Measurements from ENCODE around the gene LYZL4.

The LYZL4 gene

GRCh38 chr3:42397644-42398043, 12.8 kb downstream of the LYZL4 start:
- TF ChIP-seq CEBPB (IDR thresholded peaks at IDR 0.05): no peak
- no peak for TF ChIP-seq EGR1 (IDR thresholded peaks at IDR 0.05)
- TF ChIP-seq USF1 (IDR thresholded peaks at IDR 0.05): no peak
- TF ChIP-seq CREB1 (IDR thresholded peaks at IDR 0.05; ENCODE audit: low read depth): no peak
- no peak for TF ChIP-seq RAD21 (IDR thresholded peaks at IDR 0.05; ENCODE audit: low read depth)
- TF ChIP-seq REST (IDR thresholded peaks at IDR 0.05; ENCODE audit: low read depth): no peak
- no peak for TF ChIP-seq YY1 (IDR thresholded peaks at IDR 0.05; ENCODE audit: low read depth)
- no peak for TF ChIP-seq NFIC (IDR thresholded peaks at IDR 0.05)

GRCh38 chr3:42394579-42395288, 15.7 kb downstream of the LYZL4 start:
- TF ChIP-seq CEBPB (IDR thresholded peaks at IDR 0.05) (no peak), RAD21 (IDR thresholded peaks at IDR 0.05; ENCODE audit: low read depth) (no peak), TCF12 (IDR thresholded peaks at IDR 0.05; ENCODE audit: low read depth) (no peak), TAF1 (IDR thresholded peaks at IDR 0.05; ENCODE audit: low read depth) (no peak), CREB1 (IDR thresholded peaks at IDR 0.05; ENCODE audit: low read depth) (no peak), REST (IDR thresholded peaks at IDR 0.05; ENCODE audit: low read depth) (no peak), ZBTB7A (IDR thresholded peaks at IDR 0.05; ENCODE audit: low read depth) (no peak), EGR1 (IDR thresholded peaks at IDR 0.05) (no peak)
- TF ChIP-seq, protein P1, sequence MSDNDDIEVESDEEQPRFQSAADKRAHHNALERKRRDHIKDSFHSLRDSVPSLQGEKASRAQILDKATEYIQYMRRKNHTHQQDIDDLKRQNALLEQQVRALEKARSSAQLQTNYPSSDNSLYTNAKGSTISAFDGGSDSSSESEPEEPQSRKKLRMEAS (IDR thresholded peaks at IDR 0.05): no peak

DNA sequence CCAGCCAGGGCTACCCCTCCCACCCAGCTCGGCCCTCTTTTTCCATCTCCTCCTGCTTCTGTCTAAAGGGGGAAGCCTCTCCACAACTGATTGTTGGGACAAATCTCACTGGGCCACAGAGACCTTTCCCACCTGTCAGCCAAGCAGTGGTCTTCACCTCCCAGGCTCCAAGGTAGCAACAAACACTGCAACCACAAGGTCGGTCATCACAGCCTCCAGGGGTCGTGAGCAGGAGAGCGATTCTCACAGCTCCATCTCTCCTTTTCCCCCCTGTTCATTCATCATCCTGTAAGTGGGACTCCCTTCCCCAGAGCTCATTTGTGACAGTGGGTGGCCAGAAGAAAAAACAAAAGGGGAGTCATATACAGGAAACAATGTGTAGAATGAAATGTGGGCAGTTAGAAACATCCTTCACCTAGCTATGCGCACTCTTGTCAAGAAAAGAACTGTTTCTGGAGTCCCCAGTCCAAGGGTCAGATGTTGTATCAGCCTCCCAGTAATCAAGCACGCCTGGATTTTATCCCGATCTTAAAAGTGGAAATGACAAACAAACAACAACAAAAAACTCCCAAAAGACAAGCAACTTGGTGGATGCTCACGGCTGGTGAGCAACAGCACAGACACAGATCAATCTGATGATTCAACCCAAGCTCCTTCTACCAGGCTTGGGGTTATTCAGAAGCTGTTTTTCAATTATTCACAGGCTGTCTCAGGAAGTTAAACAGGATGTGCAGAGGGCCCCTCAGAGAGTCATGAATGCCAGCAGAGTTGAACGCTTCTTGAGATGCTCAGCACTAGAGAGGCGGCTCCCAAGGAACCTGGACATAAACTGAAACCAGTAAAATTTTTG, 22.4 kb downstream of the LYZL4 start:
- TF ChIP-seq CREB1 (IDR thresholded peaks at IDR 0.05; ENCODE audit: low read depth) (no peak), CEBPB (IDR thresholded peaks at IDR 0.05) (no peak), REST (IDR thresholded peaks at IDR 0.05; ENCODE audit: low read depth) (no peak), YY1 (IDR thresholded peaks at IDR 0.05; ENCODE audit: low read depth) (no peak), FOXM1 (IDR thresholded peaks at IDR 0.05; ENCODE audit: borderline replicate concordance, low read depth) (no peak), TAF1 (IDR thresholded peaks at IDR 0.05; ENCODE audit: low read depth) (no peak), ZBTB7A (IDR thresholded peaks at IDR 0.05; ENCODE audit: low read depth) (no peak), EP300 (IDR thresholded peaks at IDR 0.05; ENCODE audit: borderline replicate concordance) (no peak), TEAD4 (IDR thresholded peaks at IDR 0.05) (no peak), RAD21 (IDR thresholded peaks at IDR 0.05; ENCODE audit: low read depth) (no peak)
- TF ChIP-seq, protein P1 (IDR thresholded peaks at IDR 0.05): no peak

GRCh38 chr3:42381551-42382082, 28.8 kb downstream of the LYZL4 start:
- no peak for TF ChIP-seq EGR1 (IDR thresholded peaks at IDR 0.05)
- no peak for TF ChIP-seq TCF12 (IDR thresholded peaks at IDR 0.05; ENCODE audit: low read depth)
- no peak for TF ChIP-seq YY1 (IDR thresholded peaks at IDR 0.05; ENCODE audit: low read depth)
- TF ChIP-seq RAD21 (IDR thresholded peaks at IDR 0.05; ENCODE audit: low read depth): no peak
- no peak for TF ChIP-seq EP300 (IDR thresholded peaks at IDR 0.05; ENCODE audit: borderline replicate concordance)
- TF ChIP-seq TAF1 (IDR thresholded peaks at IDR 0.05; ENCODE audit: low read depth): no peak
- no peak for TF ChIP-seq NFIC (IDR thresholded peaks at IDR 0.05)
- TF ChIP-seq ZBTB7A (IDR thresholded peaks at IDR 0.05; ENCODE audit: low read depth): no peak
